ENCODE data around the gene PPP2R5D.

PPP2R5D gene

DNA sequence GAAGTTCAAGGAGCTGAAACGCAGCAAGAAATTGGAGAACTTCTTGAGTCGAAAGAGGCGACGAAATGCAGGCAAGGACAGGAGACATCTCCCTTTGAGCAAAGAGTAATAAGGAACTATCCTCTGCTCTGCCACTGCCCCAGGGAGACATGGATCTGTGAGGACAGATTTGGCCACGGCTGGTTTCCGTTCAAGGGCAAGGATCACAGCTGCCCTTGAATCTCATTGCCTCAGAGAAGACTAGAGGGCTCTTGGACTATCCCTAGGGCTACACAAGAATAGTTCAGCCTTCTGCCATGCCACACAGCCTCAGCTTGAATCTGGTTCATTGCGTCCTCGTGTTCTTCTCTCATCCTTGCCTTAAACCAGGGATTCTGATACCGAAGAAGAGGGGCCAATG, 44.8 kb downstream of the PPP2R5D start:
- DNase-seq (ENCODE audit: low read depth): no peak
- TF ChIP-seq, protein P1, sequence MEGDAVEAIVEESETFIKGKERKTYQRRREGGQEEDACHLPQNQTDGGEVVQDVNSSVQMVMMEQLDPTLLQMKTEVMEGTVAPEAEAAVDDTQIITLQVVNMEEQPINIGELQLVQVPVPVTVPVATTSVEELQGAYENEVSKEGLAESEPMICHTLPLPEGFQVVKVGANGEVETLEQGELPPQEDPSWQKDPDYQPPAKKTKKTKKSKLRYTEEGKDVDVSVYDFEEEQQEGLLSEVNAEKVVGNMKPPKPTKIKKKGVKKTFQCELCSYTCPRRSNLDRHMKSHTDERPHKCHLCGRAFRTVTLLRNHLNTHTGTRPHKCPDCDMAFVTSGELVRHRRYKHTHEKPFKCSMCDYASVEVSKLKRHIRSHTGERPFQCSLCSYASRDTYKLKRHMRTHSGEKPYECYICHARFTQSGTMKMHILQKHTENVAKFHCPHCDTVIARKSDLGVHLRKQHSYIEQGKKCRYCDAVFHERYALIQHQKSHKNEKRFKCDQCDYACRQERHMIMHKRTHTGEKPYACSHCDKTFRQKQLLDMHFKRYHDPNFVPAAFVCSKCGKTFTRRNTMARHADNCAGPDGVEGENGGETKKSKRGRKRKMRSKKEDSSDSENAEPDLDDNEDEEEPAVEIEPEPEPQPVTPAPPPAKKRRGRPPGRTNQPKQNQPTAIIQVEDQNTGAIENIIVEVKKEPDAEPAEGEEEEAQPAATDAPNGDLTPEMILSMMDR (conservative IDR thresholded peaks at IDR 0.05; ENCODE audit: low read length): no peak
- H3K4me3 ChIP-seq (ENCODE audit: low read length): no peak overlapping the region

DNA sequence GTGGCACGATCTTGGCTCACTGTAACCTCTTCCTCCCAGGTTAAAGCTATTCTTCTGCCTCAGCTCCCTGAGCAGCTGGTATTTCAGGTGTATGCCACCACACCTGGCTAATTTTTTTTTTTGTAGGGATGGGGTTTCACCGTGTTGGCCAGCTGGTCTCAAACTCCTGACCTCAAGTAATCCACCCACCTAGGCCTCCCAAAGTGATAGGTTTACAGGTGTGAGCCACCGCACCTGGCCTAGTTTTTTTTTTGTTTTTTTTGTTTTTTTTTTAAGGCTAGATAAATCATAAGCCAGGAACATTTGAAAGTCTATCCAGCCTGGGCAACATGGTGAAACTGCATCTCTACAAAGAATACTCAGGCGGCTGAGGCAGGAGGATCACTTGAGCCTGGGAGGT, 48.0 kb downstream of the PPP2R5D start:
- no peak for DNase-seq (ENCODE audit: low read depth)
- H3K4me3 ChIP-seq (ENCODE audit: low read length): no peak overlapping the region
- TF ChIP-seq, protein P1 (conservative IDR thresholded peaks at IDR 0.05; ENCODE audit: low read length): no peak

DNA sequence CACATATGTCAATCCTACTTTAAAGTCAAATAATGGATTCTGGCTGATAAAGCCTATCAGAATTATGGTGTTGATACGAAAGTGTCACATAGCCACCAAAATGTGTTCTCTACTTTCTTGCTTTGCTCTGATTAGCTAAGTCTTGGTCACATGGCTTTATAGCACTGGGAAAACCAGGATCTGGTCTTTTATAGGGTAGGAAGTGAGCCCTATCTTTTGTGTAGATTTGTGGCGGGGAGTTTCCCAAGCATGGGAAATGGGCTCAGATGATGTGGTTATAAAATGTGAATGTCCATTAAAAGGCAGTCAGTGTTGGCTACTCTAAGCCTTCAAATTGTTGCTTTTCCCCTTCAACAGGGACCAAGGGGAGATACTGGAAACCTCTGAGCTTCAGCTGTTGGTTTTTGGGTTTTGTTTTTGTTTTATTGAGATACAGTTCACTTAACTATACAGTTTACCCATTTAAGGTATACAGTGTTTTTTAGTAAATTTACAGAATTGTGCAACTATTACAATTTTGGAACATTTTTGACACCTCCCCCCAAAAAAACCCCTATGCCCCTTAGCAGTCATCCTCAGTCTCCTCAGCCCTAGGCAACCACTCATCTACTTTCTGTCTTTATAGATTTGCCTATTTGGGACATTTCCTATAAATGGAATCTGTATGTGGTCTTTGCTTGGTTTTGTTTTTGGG, 49.3 kb downstream of the PPP2R5D start:
- TF ChIP-seq, protein P1 (conservative IDR thresholded peaks at IDR 0.05; ENCODE audit: low read length): no peak
- no peak overlapping the region for H3K4me3 ChIP-seq (ENCODE audit: low read length)
- no peak for DNase-seq (ENCODE audit: low read depth)

DNA sequence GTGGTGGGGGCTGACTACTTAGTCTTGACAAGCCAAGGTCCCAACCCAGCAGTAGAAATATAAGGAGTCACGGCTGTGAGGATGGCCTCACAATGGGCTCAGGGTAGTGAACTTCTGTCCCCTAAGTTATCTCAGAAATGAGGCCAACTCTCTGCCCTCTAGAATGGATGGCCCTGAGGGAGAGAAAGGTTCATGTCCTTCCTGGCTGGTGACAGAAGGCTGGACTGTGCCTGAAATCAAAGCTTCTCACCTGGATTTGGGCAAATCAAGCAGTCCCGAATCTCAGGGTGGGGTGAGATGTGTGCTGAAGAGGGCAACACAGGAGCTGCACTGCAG, 49.8 kb downstream of the PPP2R5D start:
- H3K4me3 ChIP-seq (ENCODE audit: low read length): no peak overlapping the region
- TF ChIP-seq, protein P1 (conservative IDR thresholded peaks at IDR 0.05; ENCODE audit: low read length): no peak
- no peak for DNase-seq (ENCODE audit: low read depth)

DNA sequence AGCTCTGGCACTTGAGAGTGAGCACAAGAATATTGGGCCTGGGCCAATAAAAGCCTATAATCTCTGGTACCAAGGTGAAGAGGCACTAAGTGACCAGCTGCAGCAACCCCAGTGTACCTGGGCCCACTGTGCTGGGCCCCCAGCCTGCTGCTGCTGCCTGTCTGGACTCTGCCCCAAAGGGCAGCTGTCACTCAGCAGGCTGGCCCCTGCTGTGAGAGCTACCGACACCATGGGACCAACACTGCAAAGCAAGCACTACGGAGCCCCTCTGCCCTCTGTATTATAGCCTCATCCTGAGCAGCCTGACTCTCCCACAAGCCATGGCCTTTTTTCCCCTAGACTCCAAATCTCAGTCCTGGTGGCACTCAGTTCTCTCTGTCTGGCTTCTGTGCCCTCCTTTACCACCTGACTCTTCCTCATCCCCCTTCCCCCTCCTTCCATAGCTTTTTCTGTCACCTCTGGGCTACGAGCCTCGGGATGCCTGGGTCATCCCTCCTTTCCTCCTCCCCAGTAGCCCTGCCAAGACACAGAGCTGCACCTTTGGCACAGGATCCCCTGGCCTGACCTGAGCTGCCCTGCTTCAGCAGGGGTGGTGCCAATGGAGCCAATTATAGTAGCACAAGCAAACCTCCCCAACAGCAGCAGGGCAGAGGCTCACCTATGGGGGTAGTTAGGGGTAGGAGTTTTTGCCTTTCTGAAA, 51.3 kb downstream of the PPP2R5D start:
- H3K4me3 ChIP-seq (ENCODE audit: low read length): no peak overlapping the region
- no peak for DNase-seq (ENCODE audit: low read depth)
- TF ChIP-seq, protein P1 (conservative IDR thresholded peaks at IDR 0.05; ENCODE audit: low read length): no peak

DNA sequence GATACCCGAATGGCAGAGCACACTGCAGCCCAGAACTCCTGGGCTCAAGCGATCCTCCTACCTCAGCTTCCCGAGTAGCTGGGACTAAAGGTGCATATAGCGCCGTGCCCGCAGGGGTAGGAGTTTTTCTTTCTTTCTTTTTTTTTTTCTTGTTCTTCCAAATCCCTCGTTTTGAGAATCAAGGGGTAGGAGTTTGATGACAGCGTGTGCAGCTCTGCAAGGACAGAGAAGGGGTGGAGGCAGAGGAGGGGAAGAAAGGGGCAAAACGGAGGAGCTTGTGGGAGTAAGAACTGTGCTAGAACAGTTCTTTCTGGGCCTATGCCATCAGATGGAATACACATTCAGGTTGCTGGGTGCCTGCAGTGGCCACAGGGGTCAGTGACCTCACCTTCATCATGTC, 52.3 kb downstream of the PPP2R5D start:
- no peak overlapping the region for H3K4me3 ChIP-seq (ENCODE audit: low read length)
- DNase-seq (ENCODE audit: low read depth): no peak
- TF ChIP-seq, protein P1 (conservative IDR thresholded peaks at IDR 0.05; ENCODE audit: low read length): no peak

DNA sequence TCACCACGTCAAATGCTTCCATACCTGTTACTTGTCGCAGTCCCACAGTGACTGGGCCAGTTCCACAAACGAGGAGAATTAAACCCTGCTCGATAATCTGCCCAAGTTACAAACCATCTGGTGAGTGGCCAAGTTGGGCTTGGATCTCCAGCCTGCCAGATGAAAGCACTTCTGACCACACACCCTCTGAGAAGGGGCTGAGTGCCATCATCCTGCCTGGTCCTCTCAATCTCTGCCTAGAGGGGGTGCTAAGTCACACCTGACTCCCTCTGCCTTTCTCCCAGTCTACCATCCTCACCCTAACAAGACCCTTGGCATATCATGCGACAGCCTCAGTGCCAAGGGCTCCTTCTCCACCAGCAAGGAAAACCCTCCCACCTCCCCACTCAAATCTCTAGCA, 52.8 kb downstream of the PPP2R5D start:
- TF ChIP-seq, protein P1 (conservative IDR thresholded peaks at IDR 0.05; ENCODE audit: low read length): no peak
- no peak for DNase-seq (ENCODE audit: low read depth)
- H3K4me3 ChIP-seq (ENCODE audit: low read length): no peak overlapping the region

Data from AG10803 (cell line).